WI38 (cell line): Measurements from ENCODE around the gene CD33.

Experiments used
- H3K4me3 ChIP-seq: 2 replicates; pipeline ENCODE4 v1.5.1; 2011; ENCODE audit warnings: low read depth, mild to moderate bottlenecking, control low read depth, low read length
- TF ChIP-seq, protein P1 (sequence below): IDR thresholded peaks from 2 replicates; pipeline ENCODE4 v1.5.1; 2012; ENCODE audit warnings: low read depth, mild to moderate bottlenecking, control low read depth, low read length

Gene CD33

GRCh38 chr19:51186323-51186722, 38.6 kb upstream of the CD33 start:
- no peak overlapping the region for H3K4me3 ChIP-seq
- TF ChIP-seq, protein P1, sequence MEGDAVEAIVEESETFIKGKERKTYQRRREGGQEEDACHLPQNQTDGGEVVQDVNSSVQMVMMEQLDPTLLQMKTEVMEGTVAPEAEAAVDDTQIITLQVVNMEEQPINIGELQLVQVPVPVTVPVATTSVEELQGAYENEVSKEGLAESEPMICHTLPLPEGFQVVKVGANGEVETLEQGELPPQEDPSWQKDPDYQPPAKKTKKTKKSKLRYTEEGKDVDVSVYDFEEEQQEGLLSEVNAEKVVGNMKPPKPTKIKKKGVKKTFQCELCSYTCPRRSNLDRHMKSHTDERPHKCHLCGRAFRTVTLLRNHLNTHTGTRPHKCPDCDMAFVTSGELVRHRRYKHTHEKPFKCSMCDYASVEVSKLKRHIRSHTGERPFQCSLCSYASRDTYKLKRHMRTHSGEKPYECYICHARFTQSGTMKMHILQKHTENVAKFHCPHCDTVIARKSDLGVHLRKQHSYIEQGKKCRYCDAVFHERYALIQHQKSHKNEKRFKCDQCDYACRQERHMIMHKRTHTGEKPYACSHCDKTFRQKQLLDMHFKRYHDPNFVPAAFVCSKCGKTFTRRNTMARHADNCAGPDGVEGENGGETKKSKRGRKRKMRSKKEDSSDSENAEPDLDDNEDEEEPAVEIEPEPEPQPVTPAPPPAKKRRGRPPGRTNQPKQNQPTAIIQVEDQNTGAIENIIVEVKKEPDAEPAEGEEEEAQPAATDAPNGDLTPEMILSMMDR, result no peak

- TF ChIP-seq, protein P1, result no peak
- no peak overlapping the region for H3K4me3 ChIP-seq
Observed at GRCh38 chr19:51187395-51188226, 37.3 kb upstream of the CD33 start.

DNA sequence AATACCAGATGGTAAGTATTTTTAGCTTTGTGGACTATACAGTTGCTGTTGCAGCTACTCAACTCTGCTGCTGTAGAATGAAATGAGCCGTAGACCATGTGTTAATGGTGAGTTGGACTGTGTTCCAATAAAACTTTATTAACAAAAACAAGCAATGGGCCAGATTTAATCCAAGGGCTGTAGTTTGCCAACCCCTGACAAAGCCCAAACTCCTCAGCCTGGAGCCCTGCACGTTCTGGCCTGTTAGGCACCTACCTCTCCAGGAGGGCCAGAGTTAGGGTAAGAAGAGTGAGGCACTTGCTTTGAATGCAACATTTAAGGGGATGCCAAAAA, 36.7 kb upstream of the CD33 start:
- TF ChIP-seq, protein P1, result no peak
- no peak overlapping the region for H3K4me3 ChIP-seq

DNA sequence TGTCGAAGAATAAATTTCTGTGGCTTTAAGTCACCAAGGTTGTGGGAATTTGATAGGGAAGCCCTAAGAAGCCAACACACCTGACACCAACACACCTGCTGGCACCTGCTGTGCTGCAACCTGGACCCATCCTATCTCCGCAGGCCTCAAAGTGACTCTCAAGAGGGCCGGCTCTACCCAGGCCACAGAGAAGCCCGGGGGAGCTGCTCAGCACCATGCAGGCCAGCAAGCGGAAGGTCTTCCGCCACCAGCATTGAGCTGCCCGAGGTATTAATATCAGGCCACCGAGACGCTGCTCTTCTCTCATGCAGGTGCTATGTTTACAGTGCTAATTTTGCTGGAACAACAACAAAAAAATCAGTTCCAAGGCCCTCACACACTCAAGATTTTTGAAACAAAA, 32.2 kb upstream of the CD33 start:
- H3K4me3 ChIP-seq, result no peak overlapping the region
- TF ChIP-seq, protein P1, result no peak

DNA sequence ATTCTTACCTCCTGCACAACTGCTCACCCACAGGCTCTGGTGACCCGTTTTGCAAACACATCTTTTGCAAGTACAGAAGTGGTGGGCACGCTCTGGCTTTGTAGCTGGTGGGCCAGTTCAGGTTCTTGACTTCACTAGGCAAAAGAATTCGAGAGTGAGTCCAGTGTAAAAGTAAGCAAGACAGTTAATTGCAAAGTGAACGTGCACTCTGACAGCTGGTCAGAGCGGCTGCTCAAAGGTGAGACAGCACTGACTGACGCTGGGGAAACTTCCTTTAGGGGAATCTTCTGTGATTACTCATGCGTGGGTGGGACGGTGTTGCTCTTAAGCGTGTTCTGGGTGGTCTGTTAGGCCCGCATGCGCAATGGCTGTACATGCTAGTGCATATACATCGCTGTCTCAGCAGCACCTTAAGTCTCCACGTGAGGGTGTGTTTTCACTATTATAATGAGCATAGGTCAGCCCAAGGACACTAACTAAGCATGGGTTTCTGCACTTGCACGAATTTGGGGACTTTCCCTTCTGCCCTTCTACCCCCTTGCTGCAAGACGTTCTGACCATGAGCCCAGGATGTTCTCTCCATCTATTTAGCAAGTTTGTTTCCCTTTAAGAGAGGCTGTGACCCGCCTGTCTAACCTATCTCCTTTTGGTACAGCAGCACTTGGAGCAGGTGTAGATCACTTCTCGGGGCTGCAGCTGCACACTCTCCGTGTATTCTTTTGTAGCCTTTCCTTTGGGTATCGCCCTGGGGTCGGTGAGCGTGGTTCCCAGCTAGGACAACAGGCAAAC, 30.2 kb upstream of the CD33 start:
- TF ChIP-seq, protein P1, result no peak
- H3K4me3 ChIP-seq, result no peak overlapping the region

GRCh38 chr19:51195316-51195586, 29.6 kb upstream of the CD33 start:
- TF ChIP-seq, protein P1, result no peak
- no peak overlapping the region for H3K4me3 ChIP-seq

GRCh38 chr19:51195616-51196015, 29.3 kb upstream of the CD33 start:
- TF ChIP-seq, protein P1, result no peak
- no peak overlapping the region for H3K4me3 ChIP-seq
